Measurements from ENCODE around the gene LCLAT1. TPM values are rescaled to one million over a fixed set of nuclear protein-coding genes. Genes with fewer than 3 reads are reported as not detected.

Gene LCLAT1
- total RNA-seq, 1 experiment from 2014 or later: 32.9 TPM

DNA sequence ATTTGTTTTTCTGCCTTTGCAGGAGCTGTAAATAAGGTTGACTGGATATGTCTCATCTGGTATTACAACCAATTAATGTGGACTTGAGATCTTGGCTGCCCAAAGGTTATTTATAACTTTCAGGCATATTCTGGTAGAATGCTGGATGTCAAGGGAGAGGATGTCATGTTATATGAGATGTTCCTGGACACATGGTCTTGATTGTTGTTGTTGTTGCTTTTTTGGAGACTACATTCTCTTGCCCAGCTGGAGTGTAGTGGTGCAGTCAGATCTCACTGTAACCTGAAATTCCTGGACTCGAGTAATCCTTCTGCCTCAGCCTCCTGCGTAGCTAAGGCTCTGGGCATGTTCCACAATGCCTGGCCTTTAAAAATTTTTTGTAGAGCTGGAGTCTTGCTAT lies 83.3 kb downstream of the LCLAT1 start:
- Histone ChIP-seq H3K4me2 (ENCODE audit: insufficient read depth, insufficient read length, low read length) (no peak overlapping the region), H3K27me3 (ENCODE audit: insufficient read depth, low read length) (no peaks in the 10 kb centered on the region), H4K8ac (replicated peaks; ENCODE audit: insufficient read length, low read depth, low read length) (no peak overlapping the region), H3K56ac (ENCODE audit: insufficient read length, low read depth, low read length) (no peak overlapping the region), H3K14ac (ENCODE audit: insufficient read depth, low read length) (no peak overlapping the region), H3K27ac (ENCODE audit: insufficient read length, low read depth, low read length) (no peak overlapping the region), H3K4ac (ENCODE audit: low read depth, low read length) (no peak overlapping the region), H2AFZ (ENCODE audit: low read length) (no peak overlapping the region), H2BK12ac (ENCODE audit: insufficient read length, low read depth, low read length) (no peak overlapping the region), H3K9ac (ENCODE audit: extremely low read depth, insufficient read length, low read length) (no peak overlapping the region), H3K18ac (ENCODE audit: insufficient read length, low read depth, low read length) (no peak overlapping the region), H3K23me2 (ENCODE audit: insufficient read length, low read depth, low read length, poor library complexity, severe bottlenecking) (no peaks in the 10 kb centered on the region), H3K9me3 (ENCODE audit: control insufficient read depth, low read depth, low read length) (no peaks in the 10 kb centered on the region), H3T11ph (ENCODE audit: low read length) (no peak overlapping the region), H2BK5ac (ENCODE audit: insufficient read length, low read length) (no peak overlapping the region), H2BK120ac (ENCODE audit: low read depth, low read length, poor library complexity, severe bottlenecking) (no peak overlapping the region), H3K79me2 (ENCODE audit: insufficient read depth, low read length) (no peaks in the 10 kb centered on the region), H4K5ac (ENCODE audit: insufficient read length, low read depth, low read length) (no peak overlapping the region), H2AK5ac (ENCODE audit: insufficient read length, low read length) (no peak overlapping the region), H2BK20ac (ENCODE audit: low read depth, low read length, poor library complexity, severe bottlenecking) (no peak overlapping the region), H4K91ac (ENCODE audit: insufficient read length, low read depth, low read length) (no peak overlapping the region), H3K79me1 (ENCODE audit: insufficient read depth, low read depth, low read length, poor library complexity, severe bottlenecking) (no peaks in the 10 kb centered on the region), H3K4me1 (ENCODE audit: insufficient read depth, low read length) (no peaks in the 10 kb centered on the region), H2BK15ac (ENCODE audit: low read depth, low read length) (no peak overlapping the region), H3K23ac (ENCODE audit: insufficient read length, low read depth, low read length) (no peak overlapping the region), H4K20me1 (ENCODE audit: control insufficient read depth, insufficient read depth, insufficient read length) (no peaks in the 10 kb centered on the region)
- Mint-ChIP-seq H3K27me3 (ENCODE audit: low read depth) (no peaks in the 10 kb centered on the region), H3K4me3 (no peak overlapping the region; a peak in 1 of 5 replicates), H3K4me1 (no peaks in the 10 kb centered on the region), H3K27ac (no peak overlapping the region), H3K36me3 (ENCODE audit: insufficient read depth in 1 of 3, low read depth in 3 of 3) (peaks cover 18 to 30% (median 23%) of the 10 kb centered on the region in 3 experiments), H3K9me3 (no peaks in the 10 kb centered on the region; a peak in 1 of 5 replicates)
- no peak for DNase-seq
- TF ChIP-seq, protein P1, sequence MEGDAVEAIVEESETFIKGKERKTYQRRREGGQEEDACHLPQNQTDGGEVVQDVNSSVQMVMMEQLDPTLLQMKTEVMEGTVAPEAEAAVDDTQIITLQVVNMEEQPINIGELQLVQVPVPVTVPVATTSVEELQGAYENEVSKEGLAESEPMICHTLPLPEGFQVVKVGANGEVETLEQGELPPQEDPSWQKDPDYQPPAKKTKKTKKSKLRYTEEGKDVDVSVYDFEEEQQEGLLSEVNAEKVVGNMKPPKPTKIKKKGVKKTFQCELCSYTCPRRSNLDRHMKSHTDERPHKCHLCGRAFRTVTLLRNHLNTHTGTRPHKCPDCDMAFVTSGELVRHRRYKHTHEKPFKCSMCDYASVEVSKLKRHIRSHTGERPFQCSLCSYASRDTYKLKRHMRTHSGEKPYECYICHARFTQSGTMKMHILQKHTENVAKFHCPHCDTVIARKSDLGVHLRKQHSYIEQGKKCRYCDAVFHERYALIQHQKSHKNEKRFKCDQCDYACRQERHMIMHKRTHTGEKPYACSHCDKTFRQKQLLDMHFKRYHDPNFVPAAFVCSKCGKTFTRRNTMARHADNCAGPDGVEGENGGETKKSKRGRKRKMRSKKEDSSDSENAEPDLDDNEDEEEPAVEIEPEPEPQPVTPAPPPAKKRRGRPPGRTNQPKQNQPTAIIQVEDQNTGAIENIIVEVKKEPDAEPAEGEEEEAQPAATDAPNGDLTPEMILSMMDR (conservative IDR thresholded peaks at IDR 0.05): no peak
- WGBS (ENCODE audit: extremely low coverage, insufficient read length, low lambda C conversion rate): no CpG with 5 or more reads among the region's 2 CpGs

Measured in H9 (cell line).